ENCODE measurements around the gene C1orf115. TPM values are rescaled to one million over a fixed set of nuclear protein-coding genes. Genes with fewer than 3 reads are reported as not detected.
"Not testable (repeated sequence)": the region's sequence is repeated elsewhere in the genome, so short reads cannot be mapped to it uniquely, and the experiment has no call there.

C1orf115 gene
- total RNA-seq, 1 experiment from 2014 or later: 5.6 TPM

GRCh38 chr1:220682901-220683576, 7.1 kb upstream of the C1orf115 start:
- no TSS peak for BruUV-seq (replicated peaks)
- intact Hi-C loops (cut with micrococcal nuclease; ENCODE audit: unreplicated experiment): no loop called here
- Histone ChIP-seq H3K79me2 (ENCODE audit: low read depth) (no peaks in the 10 kb centered on the region), H3K4me1 (replicated peaks; ENCODE audit: insufficient read depth) (no peaks in the 10 kb centered on the region), H4K20me1 (ENCODE audit: insufficient read depth) (no peaks in the 10 kb centered on the region), H3K27ac (no peak overlapping the region), H3K4me2 (no peak overlapping the region), H2AFZ (no peak overlapping the region), H3K9me3 (ENCODE audit: insufficient read depth, low read depth) (no peaks in the 10 kb centered on the region), H3K9me2 (ENCODE audit: insufficient read depth) (no peaks in the 10 kb centered on the region), H3F3A (ENCODE audit: insufficient read depth, low read depth) (no peaks in the 10 kb centered on the region), H3K36me3 (ENCODE audit: low read depth) (no peaks in the 10 kb centered on the region), H3K4me3 (no peak overlapping the region), H3K27me3 (ENCODE audit: insufficient read depth, low read depth) (no peaks in the 10 kb centered on the region)
- DNase-seq: no peak
- POLR2A ChIA-PET (ENCODE audit: unreplicated experiment): interaction anchor here (0.6 kb wide), 1 partner anchor 15 kb away, joined by 3 read pairs; no protein-coding TSS in a partner anchor
- no peak for TF ChIP-seq EZH2 (IDR thresholded peaks at IDR 0.05; ENCODE audit: low read depth)
- TF ChIP-seq CTCF (conservative IDR thresholded peaks at IDR 0.05): no peak
- CTCF ChIA-PET: no interaction called here

GRCh38 chr1:220683716-220684115, 6.4 kb upstream of the C1orf115 start:
- H3K9me3 ChIP-seq (ENCODE audit: insufficient read depth, low read depth); H3K4me1 ChIP-seq (replicated peaks; ENCODE audit: insufficient read depth); CTCF ChIA-PET; H2AFZ ChIP-seq; H3K4me3 ChIP-seq; H3F3A ChIP-seq (ENCODE audit: insufficient read depth, low read depth); H3K9me2 ChIP-seq (ENCODE audit: insufficient read depth); H3K27ac ChIP-seq; H3K4me2 ChIP-seq; BruUV-seq (replicated peaks); DNase-seq; intact Hi-C loops (cut with micrococcal nuclease; ENCODE audit: unreplicated experiment); H3K36me3 ChIP-seq (ENCODE audit: low read depth); H4K20me1 ChIP-seq (ENCODE audit: insufficient read depth); POLR2A ChIA-PET (ENCODE audit: unreplicated experiment); H3K79me2 ChIP-seq (ENCODE audit: low read depth); H3K27me3 ChIP-seq (ENCODE audit: insufficient read depth, low read depth): not testable (repeated sequence)

- no peaks in the 10 kb centered on the region for H3K9me3 ChIP-seq (ENCODE audit: insufficient read depth, low read depth)
- BruUV-seq (replicated peaks): no TSS peak
- CTCF ChIA-PET: interaction anchor here (0.6 kb wide), 2 partner anchors 387 to 1649 kb away, joined by 3 to 5 read pairs; no protein-coding TSS in a partner anchor
- no peaks in the 10 kb centered on the region for H3K27me3 ChIP-seq (ENCODE audit: insufficient read depth, low read depth)
- no peaks in the 10 kb centered on the region for H4K20me1 ChIP-seq (ENCODE audit: insufficient read depth)
- H3F3A ChIP-seq (ENCODE audit: insufficient read depth, low read depth): no peaks in the 10 kb centered on the region
- H3K4me2 ChIP-seq: no peak overlapping the region
- no peak for DNase-seq
- H3K36me3 ChIP-seq (ENCODE audit: low read depth): no peaks in the 10 kb centered on the region
- POLR2A ChIA-PET (ENCODE audit: unreplicated experiment): interaction anchor here (0.7 kb wide), 1 partner anchor 228 kb away, joined by 11 read pairs; no protein-coding TSS in a partner anchor
- intact Hi-C loops (cut with micrococcal nuclease; ENCODE audit: unreplicated experiment): no loop called here
- H3K4me1 ChIP-seq (replicated peaks; ENCODE audit: insufficient read depth): no peaks in the 10 kb centered on the region
- no peak overlapping the region for H2AFZ ChIP-seq
- no peak overlapping the region for H3K4me3 ChIP-seq
- no peaks in the 10 kb centered on the region for H3K79me2 ChIP-seq (ENCODE audit: low read depth)
- TF ChIP-seq EZH2 (IDR thresholded peaks at IDR 0.05; ENCODE audit: low read depth): no peak
- H3K9me2 ChIP-seq (ENCODE audit: insufficient read depth): no peaks in the 10 kb centered on the region
- no peak overlapping the region for H3K27ac ChIP-seq
Observed at GRCh38 chr1:220684890-220685289, 5.3 kb upstream of the C1orf115 start.

- Histone ChIP-seq H3K4me3 (no peak overlapping the region), H3F3A (ENCODE audit: insufficient read depth, low read depth) (no peaks in the 10 kb centered on the region), H3K27me3 (ENCODE audit: insufficient read depth, low read depth) (no peaks in the 10 kb centered on the region), H3K27ac (no peak overlapping the region), H4K20me1 (ENCODE audit: insufficient read depth) (no peaks in the 10 kb centered on the region), H3K4me1 (replicated peaks; ENCODE audit: insufficient read depth) (no peaks in the 10 kb centered on the region), H3K9me3 (ENCODE audit: insufficient read depth, low read depth) (no peaks in the 10 kb centered on the region), H3K9me2 (ENCODE audit: insufficient read depth) (no peaks in the 10 kb centered on the region), H2AFZ (no peak overlapping the region), H3K4me2 (no peak overlapping the region), H3K79me2 (ENCODE audit: low read depth) (no peaks in the 10 kb centered on the region), H3K36me3 (ENCODE audit: low read depth) (no peaks in the 10 kb centered on the region)
- intact Hi-C loops (cut with micrococcal nuclease; ENCODE audit: unreplicated experiment): no loop called here
- BruUV-seq (replicated peaks): no TSS peak
- ChIA-PET POLR2A (ENCODE audit: unreplicated experiment) (no interaction called here), CTCF (interaction anchor here (0.6 kb wide), 1 partner anchor 596 kb away, joined by 3 read pairs; no protein-coding TSS in a partner anchor)
- no peak for DNase-seq
- TF ChIP-seq CTCF (conservative IDR thresholded peaks at IDR 0.05): no peak
- no peak for TF ChIP-seq EZH2 (IDR thresholded peaks at IDR 0.05; ENCODE audit: low read depth)
Observed at GRCh38 chr1:220685879-220686278, 4.3 kb upstream of the C1orf115 start.

Measured in PC-9 (cell line).